Activated effector memory CD4-positive, alpha-beta T cell treated with anti-CD3 and anti-CD28 coated beads, Interleukin-2, amount 50 U/mL, for 16 hours (primary cell): ENCODE results near the gene MROH2A.

Experiments used
- DNase-seq: peaks from one replicate; pipeline ENCODE4 v3.0.0-alpha.2; 2020

Gene MROH2A

DNA sequence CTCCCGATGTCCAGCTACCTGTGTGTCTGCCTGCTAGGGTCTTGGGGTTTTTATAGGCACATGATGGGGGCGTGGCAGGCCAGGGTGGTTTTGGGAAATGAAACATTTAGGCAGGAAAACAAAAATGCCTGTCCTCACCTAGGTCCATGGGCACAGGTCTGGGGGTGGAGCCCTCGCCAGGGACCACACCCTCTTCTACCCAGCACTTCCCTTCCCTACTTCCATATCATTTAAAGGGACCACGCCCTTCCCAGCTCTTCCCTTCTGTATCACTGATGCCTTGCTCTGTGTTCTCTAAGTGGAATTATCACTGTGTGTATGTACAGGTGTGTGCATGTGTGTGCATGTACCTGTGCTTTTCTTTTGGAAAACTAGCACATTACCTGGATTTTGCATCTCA lies 11.7 kb upstream of the MROH2A start:
- DNase-seq, result no peak

DNA sequence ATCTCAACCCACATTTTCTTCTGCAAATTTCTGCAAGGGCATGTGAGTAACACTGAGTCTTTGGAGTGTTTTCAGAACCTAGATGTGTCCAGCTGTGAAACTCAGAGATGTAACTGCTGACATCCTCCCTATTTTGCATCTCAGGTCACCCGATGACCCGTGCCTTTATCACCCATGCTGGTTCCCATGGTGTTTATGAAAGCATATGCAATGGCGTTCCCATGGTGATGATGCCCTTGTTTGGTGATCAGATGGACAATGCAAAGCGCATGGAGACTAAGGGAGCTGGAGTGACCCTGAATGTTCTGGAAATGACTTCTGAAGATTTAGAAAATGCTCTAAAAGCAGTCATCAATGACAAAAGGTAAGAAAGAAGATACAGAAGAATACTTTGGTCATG lies 10.1 kb upstream of the MROH2A start:
- DNase-seq, result no peak

DNA sequence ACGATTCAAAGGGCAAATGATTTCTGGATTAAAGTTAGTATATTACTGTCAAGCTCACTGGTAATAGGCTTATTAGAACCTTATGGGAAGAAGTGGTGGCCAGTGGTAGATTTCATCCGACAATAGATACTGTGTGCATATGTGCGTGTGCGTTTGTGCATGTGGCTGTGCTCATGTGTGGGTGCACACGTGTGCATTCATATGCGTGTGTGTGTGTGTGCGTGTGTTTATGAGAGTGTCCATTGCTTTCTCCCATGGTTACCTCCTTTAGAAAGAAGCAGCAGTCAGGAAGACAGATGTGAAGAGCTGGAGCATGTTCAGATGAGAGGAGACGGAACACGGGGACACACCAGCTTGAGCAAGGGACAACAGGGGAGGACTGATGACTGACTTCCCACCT lies 8.9 kb upstream of the MROH2A start:
- no peak for DNase-seq

DNA sequence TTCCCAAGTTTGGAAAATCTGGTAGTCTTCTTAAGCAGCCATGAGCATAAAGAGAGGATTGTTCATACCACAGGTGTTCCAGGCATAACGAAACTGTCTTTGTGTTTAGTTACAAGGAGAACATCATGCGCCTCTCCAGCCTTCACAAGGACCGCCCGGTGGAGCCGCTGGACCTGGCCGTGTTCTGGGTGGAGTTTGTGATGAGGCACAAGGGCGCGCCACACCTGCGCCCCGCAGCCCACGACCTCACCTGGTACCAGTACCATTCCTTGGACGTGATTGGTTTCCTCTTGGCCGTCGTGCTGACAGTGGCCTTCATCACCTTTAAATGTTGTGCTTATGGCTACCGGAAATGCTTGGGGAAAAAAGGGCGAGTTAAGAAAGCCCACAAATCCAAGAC lies 6.0 kb upstream of the MROH2A start:
- DNase-seq, result no peak

DNA sequence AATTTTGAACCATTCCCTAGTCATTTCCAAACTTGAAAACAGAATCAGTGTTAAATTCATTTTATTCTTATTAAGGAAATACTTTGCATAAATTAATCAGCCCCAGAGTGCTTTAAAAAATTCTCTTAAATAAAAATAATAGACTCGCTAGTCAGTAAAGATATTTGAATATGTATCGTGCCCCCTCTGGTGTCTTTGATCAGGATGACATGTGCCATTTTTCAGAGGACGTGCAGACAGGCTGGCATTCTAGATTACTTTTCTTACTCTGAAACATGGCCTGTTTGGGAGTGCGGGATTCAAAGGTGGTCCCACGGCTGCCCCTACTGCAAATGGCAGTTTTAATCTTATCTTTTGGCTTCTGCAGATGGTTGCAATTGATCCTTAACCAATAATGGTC lies 5.5 kb upstream of the MROH2A start:
- no peak for DNase-seq

DNA sequence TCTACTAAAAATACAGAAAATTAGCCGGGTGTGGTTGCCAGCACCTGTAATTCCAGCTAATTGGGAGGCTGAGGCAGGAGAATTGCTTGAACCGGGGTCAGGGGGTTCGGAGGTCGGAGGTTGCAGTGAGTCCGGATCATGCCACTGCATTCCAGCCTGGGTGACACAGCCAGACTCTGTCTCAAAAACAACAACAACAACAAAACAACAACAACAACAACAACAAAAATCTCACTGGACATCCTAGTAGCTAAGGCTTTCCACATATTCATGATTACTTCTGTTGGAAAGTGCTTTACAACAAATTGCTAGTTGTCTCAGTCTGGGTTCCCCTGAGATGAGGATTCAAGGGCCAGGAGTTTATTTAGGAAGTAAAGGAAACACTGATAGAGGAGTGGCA lies 4.3 kb upstream of the MROH2A start:
- no peak for DNase-seq

DNA sequence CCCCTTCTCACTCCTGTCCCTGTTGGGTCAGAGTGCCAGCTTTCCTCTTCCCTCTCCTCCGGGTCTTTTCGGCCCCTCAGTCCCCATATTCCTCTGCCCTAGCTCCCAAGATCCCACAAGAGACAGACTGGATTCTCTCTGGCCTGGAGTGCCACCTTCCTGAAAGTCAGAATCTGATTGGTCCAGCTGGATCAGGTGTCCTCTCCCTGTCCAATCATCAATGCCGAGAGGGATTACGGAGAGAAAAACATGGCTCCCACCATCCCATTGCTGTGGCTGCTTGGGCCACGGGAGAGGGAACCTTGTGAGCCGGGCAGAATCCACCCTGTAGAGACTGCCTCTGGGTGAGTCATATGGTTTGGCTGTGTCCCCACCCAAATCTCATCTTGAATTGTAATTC lies 2.7 kb upstream of the MROH2A start:
- no peak for DNase-seq

DNA sequence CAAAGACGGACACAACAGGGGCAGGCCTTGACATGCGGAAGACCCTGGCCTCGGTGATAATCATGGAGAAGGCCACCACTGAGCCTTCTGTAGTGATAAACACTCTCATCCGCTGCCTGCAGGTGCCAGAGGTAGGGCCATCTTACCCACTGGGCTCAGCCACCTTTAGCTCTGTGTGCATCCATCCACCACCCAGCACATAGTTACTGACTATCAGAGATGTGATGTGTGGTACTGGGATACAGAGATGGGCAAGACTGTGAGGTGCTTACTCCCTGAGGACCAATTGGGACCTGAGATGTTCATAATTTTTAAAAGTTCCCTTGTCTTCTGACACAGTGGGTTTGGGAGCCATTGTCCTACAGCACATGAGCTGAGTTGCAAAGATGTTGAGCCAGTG lies 1.6 kb downstream of the MROH2A start:
- no peak for DNase-seq

DNA sequence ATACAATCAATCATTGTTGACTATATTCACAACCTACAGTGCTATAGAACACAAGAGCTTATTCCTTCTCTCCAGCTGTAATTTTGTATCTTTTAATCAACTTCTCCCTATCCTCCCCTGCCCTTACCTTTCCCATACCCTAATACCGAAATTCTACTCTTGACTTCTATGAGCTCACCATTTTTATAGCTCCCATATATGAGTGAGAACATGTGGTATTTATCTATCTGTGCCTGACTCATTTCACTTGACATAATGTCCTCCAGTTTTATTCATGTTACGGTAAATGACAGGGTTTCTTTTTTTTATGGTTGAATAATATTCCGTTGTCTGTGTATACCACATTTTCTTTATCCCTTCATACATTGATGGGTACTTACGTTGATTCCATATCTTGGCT lies 2.6 kb downstream of the MROH2A start:
- DNase-seq, result no peak

DNA sequence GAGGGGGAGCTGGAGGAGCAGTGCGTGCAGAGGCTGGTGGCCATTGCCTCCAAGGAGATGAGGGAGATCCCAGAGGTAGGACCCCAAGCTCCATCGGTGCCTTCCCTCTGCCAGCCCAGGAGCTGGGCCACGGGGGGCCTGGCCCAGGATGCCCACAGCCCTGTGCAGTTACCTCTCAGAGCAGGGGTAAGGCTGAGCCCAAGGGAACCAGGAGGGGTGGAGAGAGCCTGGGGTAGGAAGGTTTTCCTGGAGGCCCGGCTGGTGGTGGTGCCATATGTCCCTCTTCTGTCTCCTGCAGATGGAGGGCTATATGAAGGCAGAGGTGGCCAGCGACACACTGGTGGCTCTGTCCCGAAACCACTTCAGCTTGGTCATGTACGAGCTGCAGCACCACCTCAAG lies 11.4 kb downstream of the MROH2A start:
- DNase-seq, result no peak

DNA sequence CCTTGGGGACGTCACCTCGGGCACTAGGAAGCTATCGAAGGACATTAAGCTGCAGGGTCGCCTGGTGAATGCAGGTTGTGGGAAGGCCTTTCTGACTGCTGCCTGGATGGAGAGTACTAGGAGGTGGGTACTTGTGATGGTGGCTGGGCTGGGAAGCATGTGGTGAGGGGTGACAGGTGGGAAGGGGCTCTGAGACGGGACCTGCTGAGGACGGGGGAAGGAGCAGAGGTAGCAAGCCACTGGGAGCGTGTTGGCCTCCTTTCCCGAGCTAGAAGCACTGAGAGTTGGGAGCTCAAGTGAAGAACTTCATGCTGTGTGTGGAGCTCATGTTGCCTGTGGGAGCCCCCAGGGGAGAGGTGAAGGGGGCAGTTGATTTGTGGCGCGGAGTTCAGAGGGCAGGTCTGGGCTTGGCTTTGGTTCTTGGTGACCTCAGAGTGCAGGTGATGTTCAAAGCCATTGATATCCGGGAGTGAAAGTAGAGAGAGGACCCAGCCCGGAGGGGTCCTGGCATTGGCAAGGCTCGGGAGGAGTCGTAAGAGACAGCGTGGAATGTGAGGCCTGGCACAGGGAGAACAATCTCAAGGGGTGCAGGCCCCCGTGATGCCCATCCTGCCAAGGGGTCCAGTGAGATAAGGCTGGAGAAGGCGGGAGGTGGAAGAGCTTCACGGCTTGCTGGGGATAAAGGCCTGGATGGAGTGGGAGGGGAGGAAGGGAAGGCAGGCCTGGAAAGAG lies 13.2 kb downstream of the MROH2A start:
- no peak for DNase-seq

DNA sequence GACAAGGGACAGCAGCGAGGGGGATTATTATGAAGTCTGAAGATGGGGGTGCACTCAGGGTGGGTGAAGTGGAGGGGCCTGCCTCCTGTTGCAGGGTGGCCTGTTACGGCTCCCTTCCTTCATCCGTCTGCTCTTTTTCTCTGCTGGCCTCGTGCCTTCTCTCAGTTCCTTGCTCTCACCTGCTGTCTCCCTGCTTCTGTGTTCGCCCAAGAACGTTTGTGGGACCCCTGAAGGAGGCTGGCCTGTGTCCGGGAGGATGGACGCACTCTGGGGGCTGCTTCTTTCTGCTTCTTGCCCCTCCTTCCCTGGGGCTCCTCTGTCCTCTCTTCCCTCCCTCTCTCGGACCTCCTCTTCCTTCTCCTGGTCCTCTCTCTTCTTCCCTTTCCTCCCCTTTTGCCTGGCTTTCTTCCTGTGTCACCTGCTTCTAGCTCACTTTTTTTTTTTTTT lies 13.8 kb downstream of the MROH2A start:
- DNase-seq, result peak; percentile 54

DNA sequence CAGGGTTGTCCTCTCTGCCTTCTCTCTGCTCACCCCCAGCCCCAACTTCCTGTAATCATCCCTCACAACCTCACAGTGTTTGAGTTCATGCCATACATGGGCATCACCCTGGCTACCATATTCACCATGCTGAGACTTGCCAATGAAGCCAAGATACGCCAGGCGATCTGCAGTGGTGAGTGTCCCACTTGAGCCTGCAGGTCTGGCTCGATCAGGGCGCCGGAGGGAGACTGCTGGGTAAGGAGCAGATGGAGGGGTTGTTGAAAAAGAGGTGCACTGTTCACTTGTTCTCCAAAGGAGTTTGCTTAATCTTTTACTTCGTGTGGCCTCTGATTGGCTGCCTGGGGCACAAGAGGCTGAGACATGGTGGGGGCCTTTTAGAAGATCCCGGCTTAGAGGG lies 14.6 kb downstream of the MROH2A start:
- no peak for DNase-seq

DNA sequence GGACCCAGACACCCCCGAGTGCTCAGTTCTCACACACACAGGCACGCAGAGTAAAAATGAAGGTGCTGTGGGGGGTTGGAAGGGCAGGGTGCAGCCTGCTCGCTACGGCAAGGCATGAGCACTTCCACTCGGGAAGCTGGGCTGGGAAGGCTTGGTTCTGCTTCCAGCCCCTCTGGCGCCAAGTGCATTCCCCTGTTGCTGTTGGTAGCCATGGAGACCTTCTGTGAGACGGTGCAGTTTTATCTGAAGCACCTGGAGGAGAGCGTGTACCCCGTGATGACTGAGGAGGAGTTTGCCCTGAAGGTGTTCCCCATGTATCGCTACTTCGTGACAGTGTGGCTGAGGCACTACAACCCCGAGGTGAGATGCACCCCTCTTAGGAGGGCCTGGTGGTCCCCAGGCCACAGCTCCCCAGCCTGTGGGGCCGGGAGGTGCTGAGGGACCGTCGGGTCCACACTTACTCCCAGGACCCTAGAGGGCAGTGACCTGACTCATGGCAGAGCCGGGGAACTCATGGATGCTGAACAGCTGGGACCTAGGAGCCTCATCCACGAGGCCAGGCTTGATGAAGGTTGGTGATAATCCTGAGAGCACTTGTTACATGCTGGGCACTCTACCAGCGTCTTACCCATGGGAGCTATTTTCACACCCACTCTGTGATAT lies 15.5 kb downstream of the MROH2A start:
- peak; percentile 49 for DNase-seq

DNA sequence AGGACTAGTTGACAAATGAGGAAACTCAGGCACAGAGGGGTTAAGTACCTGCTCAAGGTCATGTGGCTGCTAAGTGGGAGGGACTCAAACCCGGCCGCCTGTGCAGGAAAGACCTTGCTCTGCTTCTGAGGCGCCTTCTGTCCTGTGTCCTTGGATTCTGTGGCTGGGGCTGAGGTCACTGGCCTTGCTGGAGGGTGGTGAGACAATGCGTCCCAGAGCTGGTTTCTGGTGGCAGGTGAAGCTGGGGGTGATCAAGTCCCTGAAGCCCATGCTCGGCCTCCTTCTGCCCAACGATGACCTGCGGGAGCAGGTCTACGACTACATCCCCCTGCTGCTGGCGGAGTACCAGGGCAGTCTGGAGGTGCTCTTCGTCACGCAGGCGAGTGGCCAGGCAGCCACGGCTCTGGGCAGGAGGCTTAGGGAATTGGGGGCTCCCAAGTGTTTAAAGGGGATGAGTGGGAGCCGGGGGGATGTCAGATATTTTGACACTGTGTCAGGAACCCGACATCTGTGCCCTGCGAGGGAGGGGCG lies 16.1 kb downstream of the MROH2A start:
- peak; percentile 57 for DNase-seq

DNA sequence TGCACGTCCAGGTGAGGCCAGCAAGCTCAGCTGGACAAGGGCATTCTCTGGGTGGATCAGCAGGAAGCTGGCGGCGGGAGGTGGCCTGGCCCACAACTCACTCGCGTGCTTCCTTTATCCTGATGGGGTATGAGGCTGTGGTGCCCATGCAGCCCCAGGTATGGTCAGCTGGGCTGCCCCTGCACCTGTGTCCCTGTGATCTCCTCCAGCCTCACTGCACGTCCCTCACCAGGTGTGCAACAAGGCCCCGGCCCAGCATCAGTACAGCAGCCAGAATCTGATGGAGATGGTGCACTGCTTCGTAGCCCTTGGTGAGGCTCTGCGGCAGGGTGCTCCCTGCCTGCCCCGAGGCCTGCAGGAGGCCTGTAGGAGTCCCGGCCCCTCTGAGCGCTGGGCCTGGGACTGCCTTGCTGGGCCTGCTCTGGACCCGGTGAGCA lies 17.6 kb downstream of the MROH2A start:
- no peak for DNase-seq

DNA sequence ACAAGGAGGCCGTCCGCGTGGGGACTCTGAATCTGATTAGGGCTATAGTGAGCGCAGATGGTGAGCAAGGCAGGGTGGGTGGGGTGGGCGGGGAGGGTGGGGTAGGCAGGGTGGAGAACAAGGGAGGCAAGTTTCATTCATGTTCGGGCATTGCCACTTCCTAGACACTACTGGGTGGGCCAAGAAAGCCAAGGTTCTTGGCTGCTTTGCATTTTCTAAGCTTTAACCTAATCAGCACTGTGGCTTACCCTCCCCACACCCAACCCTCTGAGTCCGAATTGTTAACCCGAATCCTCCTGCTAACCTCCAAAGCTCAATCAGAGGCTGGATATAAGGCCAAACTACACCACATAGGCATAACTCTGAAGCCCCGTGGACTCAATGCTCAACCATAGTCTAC lies 18.1 kb downstream of the MROH2A start:
- no peak for DNase-seq

DNA sequence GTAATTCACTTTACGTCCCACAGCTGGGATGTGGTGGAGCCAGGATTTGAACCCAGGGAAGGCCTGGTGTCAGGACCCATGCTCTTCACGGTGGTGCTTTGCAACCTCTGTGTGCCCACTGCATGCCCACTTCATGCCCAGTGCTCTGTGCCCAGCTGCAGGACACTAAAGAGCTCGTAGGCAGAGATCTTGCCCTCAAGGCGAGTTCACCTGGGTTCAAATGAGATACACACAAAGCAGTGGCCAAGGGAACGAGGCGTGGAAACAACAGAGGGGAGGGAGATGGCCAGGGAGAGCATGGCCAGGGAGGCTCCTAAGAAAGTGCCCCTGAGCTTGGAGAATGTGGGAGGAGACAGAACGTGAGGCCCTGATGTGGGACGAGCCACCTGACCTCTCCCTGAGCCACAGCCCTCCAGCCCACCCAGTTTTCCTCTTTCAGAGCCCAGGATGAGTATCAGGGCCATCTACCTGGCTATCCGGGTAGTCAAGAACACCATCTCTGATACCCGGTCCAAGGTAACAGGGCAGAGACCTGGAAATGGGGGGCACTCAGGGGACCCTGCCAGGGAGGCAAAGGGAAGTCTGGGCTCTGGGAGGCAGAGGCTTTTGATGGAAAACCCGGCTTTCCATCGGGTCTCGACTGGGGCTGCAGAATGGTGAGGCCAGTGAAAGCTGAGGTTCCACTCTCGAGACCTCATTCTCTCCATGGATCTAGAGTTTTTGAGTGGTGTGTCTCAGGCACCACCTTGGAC lies 20.4 kb downstream of the MROH2A start:
- DNase-seq, result no peak

DNA sequence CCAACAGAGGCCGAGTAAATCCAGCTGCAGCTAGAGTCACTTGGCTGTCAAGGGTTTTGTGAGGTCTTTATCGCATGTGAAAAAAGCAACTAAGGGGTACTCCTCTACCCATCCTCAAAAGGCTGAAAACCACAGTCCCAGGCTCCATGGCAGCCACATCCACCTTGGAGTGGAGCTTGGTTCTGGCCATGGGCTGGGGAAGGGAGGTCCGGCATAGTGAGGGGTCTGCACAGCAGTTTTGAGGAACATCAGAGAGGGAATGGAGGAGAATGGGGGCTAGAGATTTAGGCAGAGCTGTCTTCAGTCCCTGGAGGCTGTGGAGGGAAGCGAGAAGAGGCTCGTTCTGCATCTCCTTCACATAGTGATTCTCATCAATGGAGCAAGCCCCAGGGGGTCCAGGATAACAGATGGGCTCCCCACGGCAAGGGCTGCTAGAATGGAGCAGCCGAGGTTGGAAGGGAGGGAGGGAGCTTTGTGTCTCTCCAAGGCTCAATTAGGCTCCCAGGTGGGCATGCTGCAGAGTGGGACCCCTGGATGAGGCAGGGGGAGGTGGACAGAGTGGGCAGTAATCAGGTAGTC lies 21.0 kb downstream of the MROH2A start:
- DNase-seq, result peak; percentile 53

DNA sequence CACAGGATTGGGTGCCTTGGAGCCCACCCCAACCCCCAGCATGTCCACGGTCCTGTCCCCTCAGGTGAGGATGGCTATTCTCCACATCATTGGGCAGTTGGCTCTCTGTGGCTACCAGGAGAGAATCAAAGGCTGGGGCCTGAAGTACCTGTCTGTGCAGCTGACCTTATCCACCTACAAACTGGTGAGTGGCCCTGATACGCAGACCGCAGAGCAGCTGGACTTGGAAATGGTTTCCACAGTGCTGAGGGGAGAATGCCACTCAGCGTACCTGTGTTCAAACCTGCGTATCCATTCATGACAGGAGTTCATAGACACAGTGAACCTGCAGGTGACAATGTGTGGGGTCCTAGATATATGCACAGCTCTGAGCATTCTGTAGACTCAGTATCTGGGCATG lies 21.6 kb downstream of the MROH2A start:
- peak; percentile 41 for DNase-seq

DNA sequence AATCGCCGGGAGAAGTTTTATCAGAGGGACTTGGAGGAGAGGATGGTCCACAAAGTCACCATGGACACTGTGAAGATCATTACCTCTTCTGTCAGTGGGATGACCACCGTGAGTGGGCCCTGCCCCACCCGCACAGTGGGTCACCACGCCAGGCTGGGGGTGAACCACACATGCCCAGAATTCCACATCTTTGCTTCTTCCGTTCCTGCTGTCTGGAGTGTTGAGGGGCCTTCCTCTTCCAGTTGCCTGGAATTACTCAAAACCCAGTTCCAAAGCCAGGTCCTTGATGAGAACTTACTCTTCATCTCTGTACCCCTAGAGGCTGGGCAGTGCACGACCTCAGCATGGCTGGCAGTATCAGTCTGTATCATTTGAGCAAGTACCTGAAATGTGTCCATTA lies 22.1 kb downstream of the MROH2A start:
- DNase-seq, result no peak

DNA sequence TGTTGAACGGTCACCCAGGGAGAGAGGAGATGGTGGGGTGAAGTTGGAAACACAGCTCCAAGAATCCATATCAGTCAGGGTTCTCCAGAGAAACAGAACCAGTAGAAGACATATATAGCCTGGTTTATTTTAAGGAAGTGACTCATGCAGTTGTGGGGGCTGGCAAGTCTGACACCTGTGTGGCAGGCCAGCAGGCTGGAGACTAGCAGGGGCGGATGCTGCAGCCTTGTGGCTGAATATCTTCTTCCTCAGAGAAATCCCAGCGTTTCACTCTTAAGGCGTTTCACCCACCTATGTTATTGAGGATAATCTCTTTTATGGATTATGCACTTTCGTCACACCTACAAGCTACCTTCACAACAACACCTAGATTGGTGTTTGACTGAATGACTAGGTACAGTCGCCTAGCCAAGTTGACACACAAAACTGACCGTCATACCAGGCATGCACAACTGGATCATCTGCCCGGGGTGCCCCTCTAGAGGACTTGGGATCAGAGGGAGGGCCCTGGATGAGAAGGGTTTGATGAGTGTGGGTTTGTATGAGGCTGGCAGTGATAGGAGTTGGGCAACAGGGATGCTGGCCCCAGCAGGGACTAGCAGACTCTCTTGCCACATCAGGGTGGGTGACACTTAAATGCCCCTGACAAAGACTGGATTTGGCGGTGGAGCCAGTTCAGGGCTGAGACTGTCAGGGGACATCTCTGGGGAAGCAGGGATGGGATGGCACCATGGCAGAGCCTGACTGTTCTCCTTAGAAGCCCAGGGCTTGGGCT lies 23.4 kb downstream of the MROH2A start:
- DNase-seq, result peak; percentile 55
